Inflammatory macrophage treated with lipopolysaccharide for 1 hour (primary cell): ENCODE results near the gene P2RX2.

Experiments
- DNase-seq, 2 donors: peaks; one replicate each; pipeline ENCODE4 v3.0.0-alpha.2; 2020 to 2022

The P2RX2 gene

DNA sequence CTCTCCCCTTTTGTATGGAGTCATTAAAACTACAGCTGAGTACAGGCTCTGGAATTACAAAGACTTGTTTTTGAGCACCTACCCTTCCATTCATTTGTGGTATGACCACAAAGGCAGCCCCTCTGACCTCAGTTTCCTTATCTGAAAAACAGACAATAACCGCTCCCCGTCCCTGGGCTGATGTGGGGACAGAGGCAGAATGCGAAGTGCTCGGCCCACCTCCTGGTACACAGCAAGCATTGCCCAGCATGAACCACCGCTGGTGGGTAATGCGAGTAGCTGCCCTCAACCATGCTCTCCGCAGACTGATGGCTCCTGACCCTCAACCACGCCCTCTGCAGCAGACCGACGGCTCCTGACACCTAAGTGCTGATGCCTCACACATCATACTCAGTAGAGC is 22.4 kb downstream of the P2RX2 start:
- DNase-seq, result no peak

DNA sequence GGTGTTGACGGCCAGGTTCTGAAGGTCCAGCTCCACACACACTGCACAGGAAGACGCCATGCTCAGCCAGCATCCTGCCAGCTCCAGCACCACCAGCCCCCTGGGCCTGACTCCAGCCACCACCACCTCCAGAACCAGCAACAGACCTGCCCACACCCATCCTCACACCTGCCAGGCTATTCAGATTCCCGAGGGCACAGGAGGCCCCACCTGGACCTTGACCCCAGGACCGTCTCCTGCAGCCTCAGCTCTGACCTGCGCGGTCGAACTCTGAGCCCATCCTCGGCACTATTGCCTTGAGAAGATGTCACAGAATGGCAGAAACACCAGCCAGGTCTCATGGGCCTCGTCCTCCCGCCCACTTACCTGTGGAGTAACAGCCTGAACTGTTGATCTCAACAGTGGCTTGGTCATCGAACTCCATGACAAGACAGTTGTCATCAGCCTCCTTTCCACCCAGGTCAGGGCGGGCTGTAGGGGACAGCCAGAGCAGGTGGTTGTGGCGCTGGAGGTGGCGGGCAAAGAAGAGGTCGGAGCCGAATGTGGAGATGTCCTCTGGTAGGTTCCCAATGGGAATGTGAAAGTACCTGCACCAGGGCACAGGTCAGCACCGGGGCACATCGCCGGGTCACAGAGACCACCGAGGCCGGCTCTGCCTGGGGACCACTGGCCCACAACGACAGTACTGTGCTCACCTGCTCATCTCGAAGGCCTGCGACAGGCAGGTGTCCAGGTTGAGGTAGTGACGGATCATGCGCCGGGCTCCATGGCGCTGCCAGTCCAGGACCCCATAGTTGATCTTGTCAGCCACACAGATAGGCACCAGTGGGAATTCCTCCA is 23.5 kb downstream of the P2RX2 start:
- no peak for DNase-seq

DNA sequence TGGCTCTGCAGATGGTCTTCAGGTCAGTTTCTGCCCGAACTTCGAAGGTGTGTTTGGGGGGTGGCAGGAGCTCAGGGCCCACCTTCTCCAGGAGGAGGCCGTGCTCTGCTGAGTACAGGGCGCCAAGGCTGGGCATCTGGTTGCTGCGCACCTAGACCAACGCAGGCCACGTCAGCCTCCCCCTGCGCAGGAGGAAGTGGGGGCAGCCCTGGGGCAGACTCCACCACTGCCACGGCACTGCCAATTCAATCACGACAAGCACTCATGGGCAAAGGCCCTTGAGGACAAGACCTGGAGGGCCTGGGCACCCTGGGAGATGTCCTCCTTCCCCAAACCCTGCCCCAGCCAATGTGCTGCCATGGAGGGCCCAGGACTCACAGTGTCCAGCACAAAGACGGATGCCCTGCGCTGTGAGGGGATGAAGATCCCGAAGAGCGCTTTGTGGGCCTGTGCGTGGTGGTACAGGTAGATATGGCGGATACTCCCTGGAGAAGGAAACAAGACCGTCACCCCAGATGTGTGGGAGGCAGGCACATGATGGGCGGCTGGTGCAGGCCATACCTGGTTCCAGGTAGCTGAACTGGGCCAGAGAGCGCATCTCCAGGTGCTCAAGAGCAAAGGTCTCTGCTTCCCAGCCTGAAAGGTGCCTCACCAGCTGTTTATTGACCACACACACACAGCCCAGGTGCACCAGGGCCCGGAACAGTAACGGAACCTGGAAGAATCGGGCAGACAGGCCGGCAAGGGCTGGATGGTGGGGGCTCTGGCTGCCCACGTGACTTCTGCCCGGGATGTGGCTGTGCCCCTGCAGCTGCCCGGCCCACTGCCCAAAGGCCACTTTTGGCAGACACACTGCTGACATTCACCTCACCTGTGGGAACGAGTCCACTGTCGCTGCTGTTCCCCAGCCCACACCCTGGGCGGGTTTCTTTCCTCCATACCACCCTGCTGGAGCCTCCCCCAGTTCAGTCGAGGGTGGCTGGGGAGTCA is 24.6 kb downstream of the P2RX2 start:
- no peak for DNase-seq

DNA sequence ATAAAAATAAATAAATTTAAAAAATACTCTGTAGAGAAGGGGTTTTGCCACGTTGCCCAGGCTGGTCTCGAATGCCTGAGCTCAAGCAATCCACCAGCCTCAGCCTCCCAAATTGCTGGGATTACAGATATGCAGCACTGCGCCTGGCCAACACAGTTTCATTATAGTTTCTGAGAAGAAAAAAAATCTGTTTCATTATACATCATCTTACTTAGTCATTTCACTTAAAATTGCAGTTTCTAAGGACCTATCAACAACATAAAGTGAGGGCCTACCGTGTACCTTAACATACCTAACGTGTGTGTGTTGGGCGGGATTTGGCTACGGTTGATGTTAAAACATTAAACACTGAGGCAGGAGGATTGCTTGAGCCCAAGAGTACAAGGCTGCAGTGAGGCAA is 28.3 kb downstream of the P2RX2 start:
- DNase-seq, result no peak

DNA sequence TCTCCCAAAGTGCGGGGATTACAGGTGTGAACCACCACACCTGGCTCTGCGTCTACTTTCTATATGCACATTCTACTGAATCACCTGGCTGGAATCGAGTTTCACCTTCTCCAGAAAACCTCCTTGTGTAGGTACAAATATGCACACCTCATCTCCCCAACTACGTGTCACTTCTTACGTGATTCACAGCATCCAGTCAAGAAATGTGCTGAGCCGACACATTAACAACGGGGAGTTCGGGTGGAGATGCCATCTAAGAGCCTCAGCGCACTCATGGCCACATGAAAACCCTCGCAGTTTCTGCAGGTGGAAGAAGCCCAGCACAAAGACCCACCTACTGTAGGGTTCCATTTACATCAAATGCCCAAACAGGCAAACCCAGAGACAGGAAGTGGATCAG is 29.3 kb downstream of the P2RX2 start:
- no peak for DNase-seq

DNA sequence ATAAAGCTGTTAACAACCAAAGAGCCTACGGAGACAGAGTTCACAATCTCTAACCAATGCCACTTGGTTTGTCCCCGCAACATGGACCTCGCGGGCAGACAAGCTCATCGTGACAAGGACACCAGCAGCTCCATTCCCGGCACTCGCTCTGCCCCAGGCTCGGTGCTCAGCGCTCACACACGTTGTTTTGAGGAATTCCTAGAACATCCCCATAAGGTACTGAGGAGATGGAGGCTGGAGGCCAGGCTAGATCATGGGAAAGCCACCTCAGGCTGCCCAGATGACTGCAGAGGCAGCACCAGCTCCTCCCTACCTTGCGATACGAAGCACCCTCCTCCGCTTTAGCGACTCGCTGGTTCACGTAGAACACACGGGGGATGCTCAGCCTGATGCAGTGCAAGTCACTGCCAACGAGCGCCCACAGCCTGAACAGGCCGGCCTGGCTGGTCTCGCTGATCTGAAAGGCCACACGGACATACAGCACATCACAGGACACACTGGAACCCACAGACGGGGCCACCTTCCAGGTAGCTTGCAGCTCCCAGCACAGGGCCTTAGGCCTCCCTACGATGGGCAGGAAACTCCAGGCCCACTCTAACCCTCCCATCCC is 30.1 kb downstream of the P2RX2 start:
- no peak for DNase-seq

DNA sequence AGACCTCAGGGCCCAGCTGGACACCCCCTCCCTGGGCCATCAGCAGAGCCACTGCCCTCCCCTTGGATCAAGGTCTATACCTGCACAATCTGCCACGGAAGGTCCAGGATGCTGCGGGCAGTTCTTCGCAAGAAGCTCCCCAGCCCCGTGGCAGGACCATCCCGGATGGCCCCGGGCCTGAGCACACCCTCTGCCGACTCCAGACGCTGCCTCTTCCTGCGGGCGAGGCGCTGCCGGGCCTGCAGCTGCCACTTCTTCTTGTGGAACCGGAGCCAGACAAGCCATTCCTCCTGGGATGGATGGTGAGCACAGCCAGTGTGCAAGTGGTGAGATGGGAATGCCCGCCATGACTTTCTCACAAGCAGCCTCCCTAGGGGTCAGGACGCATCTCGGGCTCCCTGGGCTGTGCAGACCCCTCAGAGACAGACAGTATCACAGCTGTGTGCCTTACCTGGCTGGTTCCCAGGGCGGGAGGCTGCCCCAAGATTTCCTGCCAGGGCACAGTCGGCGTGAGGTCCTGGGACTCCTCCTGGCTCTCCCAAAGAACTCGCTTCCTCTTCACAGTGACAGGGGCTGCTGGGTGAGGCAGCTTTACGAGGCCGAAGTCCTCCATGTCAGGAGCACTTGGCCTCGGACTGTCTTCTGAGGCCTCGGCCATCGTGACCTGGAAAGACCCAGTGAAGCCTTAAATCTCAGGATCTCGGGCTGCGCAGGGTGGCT is 30.8 kb downstream of the P2RX2 start:
- no peak for DNase-seq

DNA sequence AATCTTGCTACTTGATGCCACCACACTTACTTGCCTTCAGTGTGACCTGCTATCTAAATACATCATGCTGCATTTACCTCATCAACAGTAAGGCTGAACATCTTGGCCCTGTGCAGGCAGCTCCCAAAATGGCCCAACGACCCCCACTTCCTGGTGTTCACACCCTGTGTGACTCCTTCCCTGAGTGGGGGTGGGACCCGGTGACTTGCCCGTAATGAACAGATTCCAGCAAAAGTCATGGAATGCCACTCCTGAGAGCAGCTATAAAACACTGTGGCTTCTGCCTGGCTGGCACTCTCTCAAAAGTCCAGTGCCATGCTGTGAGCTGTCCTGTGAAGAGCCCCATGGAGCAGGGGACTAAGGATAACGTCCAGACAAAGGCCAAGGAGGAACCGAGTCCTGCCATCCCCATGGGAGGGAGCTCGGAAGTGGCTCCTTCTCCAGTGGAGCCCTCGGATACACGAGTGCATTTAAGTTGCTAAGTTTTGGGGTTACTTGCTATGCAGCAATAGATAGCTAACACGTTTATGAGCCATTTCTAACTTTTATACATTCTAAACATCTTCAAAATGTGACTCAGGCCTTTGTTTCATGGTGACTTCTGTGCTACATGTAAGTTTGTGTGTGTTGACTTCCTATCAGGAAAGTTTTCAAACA is 33.0 kb downstream of the P2RX2 start:
- no peak for DNase-seq

DNA sequence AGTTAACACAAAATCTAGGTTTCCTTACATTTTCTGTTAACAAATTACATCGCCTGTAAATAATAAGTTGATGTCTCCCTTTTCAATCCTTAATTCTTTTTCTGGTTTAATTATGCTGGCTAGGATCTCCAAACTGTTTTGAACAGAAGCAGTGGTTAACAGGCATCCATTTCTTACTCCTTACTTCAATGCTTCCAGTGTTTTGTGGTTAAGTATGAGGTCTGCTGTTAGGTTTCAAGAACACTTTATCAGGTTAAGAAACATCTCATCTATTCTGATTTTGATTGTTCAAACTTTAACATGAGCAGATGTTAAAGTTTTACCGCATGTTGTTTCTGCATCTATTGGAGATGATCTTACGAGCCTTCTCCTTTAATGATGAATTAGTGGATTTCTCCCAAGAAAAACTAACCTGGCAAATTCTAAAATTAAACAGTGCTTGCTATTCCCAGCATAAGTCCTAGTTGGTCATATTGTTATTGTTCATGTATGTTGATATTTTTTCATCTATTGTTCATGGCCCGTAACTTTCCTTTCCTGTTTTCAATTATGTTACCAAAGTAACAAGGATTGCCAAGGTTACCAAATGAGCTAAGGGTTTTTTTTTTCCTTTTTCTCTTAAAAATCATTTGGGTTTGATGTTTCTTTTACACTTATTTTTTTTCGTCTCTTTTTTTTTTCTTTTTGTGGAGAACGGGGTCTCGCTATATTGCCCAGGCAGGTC is 35.2 kb downstream of the P2RX2 start:
- no peak for DNase-seq

DNA sequence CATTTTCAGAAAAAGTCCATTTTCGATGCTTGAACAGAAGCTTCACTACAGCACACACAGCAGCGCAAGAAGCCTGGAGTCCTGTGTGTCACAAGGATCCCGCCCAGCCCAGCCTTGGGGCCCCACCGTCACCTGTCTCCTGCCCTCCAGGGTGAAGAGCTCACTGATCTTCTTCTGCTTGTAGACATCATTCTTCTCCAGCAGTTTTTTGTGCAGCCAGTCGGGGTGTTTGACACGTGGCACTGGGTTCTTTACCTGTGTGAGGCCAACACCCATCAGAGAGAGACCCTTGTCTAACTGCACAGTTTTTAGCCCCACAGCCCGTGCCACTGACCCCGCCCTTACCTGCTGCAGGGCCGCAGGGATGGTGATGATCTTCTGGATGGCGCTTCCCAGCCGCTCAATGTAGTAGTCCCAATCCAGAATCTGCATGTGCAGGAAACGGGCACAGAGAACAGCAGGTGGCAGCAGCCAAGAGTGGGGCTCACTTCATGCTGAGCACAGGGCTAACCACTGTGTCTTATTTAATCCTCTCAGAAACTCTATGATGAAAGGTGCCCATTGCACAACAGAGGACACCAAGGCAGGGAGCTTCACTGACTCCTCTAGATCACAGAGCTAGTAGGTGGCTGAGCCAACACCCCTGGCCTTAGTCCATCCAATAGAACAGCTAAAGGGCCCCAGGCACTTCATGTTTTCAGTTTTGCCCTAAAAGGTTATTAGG is 38.6 kb downstream of the P2RX2 start:
- peak; percentile 5 to 6 for DNase-seq

DNA sequence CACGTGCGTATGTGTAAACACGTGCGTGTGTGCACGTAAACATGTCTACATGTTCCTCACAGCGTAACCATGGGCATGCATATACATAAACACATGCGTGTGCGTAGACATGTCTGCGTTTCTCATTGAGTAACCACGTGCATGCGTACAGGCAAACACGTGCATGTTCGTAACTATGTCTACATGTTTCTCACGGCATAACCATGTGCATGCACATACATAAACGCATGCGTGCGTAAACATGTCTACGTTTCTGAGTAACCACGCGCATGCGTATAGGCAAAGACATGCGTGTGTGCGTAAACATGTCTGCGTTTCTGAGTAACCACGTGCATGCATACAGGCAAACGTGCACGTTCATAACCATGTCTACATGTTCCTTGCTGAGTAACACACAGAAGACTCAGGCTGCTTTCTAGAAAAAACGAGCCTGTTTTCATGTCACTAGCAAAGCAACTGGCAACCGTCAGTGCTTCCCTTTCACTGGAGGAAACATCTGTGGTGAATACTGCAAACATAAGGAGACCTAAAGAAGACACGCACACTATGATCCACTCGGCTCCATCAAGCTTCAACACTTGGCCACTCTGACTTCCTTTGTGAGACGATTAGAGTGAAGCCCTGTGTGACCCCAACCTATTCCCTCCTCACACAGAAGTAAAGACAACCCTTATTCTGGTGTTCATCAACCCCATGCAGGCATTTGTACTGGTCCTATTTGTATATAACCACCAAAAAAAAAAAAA is 39.7 kb downstream of the P2RX2 start:
- DNase-seq, result no peak

DNA sequence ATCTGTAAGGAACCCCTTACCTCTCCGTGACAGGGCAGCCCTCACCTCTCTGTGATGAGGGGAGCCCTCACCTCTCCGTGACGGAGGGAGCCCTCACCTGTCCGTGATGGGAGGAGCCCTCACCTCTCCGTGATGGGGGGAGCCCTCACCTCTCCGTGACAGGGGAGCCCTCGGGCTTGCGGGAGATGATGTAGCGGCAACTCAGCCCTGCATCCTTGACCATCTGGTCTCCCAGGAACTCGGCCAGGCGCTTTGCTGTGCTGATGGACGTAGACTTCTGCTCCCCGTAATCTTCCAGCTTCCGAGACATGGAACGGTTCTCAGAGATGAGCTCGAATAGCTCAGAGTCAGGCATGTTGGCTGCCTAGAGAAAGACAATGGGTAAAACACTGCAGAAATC is 40.6 kb downstream of the P2RX2 start:
- no peak for DNase-seq

DNA sequence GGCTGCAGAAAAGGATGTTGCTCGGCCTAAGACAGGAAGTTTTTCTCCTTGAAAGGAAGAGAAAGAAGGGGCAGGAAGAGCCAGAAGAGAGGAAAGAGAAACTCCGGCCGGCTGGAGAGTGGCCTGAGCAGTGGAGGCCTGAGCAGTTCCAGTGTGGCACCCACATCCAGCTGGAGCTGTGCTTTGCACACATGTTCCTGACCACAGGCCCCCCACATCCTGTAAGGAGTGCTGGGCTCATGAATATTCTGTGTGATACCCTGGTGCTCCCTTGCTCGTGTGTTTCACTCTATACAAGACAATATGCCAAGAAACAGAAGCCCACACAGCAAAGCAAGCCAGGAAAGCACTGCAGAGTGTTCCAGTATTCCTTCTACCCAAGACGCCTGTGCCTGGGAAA is 41.5 kb downstream of the P2RX2 start:
- DNase-seq, result no peak

DNA sequence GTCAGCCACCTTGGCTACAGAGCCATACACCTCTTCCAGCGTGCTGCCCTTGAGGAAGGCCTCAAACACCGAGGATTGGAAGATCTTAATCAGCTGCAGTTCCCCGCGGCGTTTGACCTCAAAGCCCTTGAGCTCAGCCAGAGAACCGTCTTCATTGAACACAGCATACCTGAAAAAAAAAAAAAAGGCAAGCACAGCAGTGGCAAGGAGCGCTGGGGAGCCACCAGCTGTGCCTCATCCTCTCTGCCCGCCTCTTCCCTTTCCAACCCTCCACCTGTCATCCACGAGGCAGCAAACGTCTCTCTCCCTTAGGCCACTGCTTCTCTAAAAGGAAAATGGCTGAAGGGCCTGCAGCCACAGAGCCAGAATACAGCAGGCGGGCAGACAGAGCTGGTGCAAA is 42.4 kb downstream of the P2RX2 start:
- no peak for DNase-seq

DNA sequence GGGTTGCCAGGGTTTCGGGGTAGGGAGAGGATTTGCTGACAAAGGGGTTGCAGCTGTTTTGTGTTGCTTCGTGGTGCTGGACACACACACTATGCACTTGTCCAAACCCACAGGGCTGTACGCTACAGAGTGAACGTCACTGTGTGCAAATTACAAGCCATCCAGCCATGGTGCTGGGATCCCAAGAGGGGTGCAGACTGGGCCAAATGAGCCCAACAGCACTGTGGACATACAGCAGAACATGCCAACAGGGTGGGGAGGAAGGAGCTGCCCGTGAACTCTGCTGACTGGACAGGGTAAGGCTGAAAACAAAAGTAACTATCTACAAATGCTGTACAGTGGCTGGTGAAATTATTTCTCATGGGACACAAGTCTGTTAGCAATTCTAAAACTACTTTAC is 43.4 kb downstream of the P2RX2 start:
- no peak for DNase-seq

DNA sequence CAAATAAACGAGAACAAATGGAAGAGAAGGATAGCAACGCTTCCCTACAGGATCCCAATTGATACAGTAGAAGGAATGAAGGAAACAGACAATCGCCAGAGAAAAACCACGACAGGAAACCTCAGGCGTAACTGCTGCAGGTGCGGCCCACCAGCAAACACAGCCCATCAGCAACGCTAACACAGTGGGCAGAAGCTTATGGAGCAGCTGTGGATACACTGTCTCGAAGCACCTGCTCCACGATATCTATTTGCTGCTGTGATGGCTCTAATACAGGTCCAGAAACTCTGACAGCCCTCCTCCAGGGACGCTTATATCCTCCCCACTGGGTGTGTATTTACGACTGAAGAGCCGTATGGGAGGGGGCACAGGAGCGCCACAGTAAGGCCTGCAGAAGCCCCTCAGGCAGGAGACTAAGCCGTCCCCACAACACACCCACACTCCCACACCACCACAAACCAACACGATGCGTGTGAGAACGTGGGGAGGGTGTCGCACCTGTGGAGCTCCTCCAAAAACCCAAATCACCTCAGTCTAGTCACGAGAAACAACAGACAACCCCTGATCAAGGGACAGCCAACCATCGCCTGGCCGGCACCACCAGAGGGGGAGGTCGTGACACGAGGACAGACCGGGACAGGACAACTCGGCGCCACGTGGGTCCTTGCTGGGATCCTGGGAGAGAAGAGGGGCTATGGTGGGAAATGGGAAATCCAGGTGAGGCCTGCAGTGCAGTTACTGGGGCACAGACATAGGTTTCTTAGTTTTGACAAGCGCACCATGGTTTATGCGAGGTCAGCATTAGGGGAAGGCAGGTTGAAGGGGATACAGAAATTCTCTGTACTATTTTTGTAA is 44.6 kb downstream of the P2RX2 start:
- no peak for DNase-seq

DNA sequence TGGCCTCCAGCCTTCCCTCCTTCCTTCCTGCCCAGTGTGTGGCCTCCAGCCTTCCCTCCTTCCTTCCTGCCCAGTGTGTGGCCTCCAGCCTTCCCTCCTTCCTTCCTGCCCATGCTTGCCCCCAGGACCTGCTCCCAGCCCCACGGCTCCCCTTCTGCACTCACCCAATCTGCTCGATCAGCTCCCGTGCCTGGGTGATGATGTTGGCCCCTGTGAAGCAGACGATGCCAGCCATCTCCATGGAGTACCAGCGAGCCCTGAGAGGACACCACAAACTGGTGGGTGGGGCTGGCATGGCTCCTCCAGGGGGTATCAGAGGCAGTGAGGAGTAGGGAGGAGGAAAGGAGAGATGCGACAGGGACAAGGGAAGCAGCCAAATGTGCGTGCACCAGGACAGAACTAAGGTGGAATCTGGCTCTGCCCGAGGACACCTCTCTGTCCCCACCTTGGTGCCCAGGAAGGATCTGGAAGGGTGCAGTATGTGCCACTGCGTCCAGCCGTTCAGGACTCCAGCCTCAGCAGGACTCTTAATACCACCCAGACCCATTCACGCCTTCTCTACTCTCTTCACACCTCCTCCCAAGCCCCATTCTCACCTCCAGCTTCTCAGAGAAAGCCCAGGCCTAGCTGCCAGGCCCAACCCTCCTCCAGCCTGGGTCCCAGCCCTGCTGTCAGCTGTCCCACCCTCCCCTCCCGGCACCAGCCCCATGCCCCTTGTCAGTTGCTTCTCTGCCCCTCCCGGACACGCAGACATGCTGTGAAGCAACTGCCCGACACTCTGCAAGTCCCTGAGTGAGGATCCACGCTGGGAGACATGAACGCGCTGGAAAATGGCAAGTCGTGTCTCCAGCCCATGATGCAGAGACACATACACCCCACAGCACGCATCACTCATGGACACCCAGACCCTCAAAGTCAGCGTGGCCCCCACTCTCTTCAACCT is 45.9 kb downstream of the P2RX2 start:
- DNase-seq, result no peak

DNA sequence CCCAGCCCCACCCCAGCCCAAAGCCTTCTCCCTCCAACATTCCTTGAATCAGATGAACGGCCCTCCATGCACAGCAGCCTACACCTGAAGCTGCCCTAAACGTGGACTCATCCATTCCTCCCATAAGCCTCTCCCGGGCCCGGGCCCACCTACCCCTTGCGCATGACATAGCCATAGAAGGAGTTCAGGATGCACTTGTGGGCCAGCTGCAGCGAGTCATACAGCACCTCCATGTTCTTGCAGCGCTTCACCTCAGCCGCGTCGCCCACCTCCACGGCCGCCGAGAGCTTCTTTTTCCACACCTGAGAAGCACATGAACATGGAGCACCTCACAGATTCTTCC is 46.5 kb downstream of the P2RX2 start:
- no peak for DNase-seq
